Right renal cortex interstitium (tissue), 3 donors: ENCODE measurements around the gene METTL1. TPM values are rescaled to one million over a fixed set of nuclear protein-coding genes. Genes with fewer than 3 reads are reported as not detected.
A peak's percentile ranks its signal among the peaks of the same experiment; 100 is the strongest.

Source experiments
- DNase-seq, 3 donors: peaks; one replicate each; pipeline ENCODE4 v3.0.0-alpha.2; 2013; ENCODE audit warnings: low read depth in 3 of 3, low spot score in 2 of 3
- polyA plus RNA-seq, 3 donors: library from polyadenylated mRNA; unstranded; fragments of 120-200 nt; gene quantifications; one replicate each; pipeline ENCODE4 v1.2.1, GENCODE V29; 2013; ENCODE audit not compliant: insufficient read length in 3 of 3

METTL1 gene
- polyA plus RNA-seq, 3 donors = 31.6 to 33.1 (median 33.0) TPM

DNA sequence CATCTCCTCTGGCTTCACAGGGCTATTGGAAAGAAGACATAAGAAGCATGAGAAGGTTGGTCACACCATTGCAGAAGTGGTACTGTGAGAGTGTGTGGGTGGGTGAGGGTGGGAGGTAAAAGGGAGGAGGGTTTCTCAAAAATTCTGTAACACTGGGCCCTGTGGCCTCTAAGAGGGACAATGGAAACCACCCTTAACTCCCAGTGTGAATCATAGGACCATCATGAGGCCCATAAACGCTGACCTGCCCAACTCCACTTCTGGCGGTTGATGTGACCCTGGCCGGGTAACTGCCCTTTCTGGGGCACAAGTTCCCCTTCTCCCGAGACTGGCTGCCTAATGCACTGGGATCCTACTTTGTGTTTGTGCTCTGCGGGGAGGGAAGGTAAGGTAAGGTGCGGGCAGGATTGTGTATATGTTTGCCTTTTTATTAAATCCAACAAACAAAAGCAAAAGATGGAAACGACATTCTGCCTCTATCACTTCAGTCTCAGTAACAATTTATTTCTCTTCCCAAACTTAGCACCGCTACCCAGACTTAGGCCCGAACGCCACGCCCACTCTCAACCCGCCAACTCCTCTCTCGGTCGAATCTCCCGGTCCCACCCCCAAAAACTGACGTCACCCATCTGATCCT, 551 bp downstream of the METTL1 start:
- peak; percentile 87 to 91 (median 89) for DNase-seq

DNA sequence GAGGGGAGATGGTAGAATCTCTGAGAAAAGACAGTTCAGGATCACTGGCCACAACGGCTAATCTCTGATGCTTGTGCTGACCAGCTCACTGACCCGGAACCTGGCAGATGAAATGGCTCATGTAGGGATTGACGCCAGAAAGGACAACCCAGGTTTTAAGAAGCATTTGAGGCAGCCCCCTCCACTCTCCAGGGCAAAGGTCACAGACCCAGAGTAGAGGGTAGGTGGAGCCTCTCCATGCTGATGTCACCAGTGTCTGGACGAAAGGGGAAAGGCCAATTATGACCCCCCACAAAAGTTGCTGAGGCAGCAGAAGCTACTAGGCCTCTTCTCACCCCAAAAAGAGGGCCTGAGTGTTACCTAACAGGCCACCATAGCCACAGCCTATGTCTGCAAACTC, 1.2 kb downstream of the METTL1 start:
- no peak for DNase-seq

DNA sequence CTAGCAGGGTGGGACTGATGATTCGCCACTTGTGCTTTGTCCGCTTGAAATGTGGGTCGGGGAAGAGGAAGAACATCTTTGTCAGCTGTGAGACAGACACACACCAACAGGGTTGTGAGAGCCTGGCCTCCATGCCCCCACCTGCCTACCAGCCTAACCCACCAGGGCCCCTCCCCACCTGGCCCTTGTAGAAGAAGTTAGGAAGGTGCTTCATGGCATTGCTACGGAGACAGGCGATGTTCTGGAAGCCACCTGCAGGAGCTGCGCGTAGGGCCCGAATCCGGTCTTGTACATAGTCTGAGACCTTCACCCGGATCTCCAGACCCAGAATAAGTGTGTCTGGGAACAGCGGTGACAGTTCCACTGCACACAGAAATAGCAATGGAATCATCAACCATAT, 2.3 kb downstream of the METTL1 start:
- no peak for DNase-seq

GRCh38 chr12:57767876-57768275, 4.0 kb downstream of the METTL1 start:
- DNase-seq = no peak

DNA sequence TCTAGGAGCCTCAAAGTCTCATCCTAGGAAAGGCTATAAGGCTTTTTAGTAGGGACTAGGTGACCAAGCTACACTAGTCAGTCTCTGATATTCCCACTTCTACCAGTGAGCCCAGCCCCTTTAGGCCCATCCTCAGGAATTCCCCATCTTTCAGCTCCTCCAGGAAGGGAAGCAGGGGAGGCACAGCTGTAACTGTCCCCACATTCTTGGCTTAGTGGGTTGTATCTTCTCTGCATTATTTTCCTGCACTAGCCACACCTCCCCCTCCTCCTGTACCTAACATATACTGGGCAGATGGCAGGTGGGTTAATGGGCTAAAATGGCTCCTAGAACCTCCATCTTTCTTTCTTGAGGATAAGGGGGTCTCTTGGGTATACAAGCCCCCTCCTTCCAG, 4.6 kb downstream of the METTL1 start:
- DNase-seq = no peak

GRCh38 chr12:57766464-57767304, 5.2 kb downstream of the METTL1 start, which contains the start of gene CYP27B1:
Gene CYP27B1, minus strand, starts transcription at chr12:57767078. Its CDS starts 37 bp downstream, at chr12:57767041.
- DNase-seq = no peak

DNA sequence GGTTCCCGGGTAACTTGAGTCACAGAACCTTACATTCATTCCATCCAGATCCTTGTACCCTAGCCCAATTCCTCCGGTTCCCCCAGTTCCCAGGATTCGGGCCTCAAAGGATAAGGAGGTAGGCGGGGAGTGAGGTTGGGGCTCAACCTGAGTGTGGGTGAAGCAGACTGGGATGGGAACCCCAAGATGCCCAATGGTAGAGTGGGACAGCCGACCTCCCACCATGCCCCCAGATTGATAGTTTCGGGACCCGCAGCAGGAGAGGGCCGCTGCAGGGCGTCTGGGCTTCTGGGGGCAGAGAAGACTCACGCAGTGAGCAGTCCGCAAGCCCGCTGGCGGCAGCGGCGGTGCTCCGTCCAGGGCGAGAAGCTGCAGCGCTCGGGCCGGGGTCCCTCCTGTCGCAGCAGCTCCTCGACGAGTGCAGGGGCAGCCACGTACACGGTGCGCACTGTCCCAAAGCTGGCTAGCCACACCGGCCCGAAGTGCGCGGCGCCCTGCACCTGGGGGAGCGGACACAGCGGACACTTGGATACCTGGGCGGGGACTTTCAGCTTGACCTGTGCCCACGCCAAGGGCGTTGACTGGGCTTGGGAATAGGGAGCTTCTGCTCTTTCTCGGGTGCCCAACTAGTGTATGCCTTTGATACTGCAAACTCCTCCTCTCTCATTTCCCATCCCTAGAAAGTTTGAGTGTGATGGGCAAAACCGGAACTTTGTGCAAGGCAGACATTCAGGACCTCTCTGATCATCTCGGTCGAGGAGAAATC, 6.0 kb downstream of the METTL1 start:
- no peak for DNase-seq

DNA sequence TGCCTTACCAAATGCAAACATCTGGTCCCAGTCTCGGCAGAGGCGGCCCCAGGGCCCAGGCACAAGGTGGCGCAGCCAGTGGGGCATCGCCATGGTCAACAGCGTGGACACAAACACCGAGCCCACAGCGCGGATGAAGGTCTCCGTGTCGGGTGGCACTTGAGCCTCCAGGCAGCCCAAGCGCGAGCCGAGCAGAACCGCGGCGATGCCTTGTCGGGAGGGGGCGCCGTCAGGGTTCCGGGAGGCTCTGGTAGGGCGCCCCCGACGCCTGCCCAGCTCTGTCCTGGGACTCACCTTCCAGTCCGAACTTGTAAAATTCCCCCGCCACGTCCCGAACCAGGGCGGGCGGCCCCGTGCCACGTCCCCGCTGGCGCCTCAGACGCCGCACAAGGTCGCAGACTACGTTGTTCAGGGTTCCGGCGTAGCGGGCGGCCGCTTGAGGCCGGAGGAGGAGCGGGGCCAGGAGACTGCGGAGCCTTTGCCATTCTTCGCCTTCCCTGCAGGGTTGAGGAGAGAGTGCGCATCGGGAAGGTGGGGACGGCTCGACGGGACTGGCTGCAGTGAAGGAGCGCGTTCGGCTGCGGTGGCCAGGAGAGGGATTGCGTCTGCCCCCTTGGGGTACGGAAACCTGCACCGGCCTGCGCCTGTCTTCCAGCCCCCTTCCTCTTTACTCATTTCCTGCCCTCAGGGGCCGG, 6.8 kb downstream of the METTL1 start:
- no peak for DNase-seq

GRCh38 chr12:57764662-57765002, 7.3 kb downstream of the METTL1 start:
- no peak for DNase-seq

GRCh38 chr12:57763881-57764661, 7.8 kb downstream of the METTL1 start:
- no peak for DNase-seq

DNA sequence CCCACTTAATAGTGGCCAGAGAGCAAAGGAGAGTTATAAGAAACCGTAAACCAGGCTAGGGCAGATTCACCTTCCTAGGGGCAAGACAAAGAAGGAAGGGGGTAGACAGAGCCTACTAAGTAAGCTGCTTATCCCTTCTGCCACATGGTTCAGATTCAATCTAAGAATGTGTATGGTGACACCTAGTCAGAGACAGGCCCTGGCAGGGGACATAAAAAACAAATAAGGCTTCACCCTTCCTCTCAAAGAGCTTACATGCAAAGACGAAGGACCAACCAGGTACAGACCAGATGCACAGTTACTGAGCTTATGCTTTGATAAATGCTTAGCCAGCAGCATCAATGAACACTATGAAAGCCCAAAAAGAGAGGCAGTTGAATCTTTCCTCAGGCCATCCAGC, 9.4 kb downstream of the METTL1 start:
- DNase-seq = no peak

- DNase-seq = no peak
These were observed 10.4 kb downstream of the METTL1 start for GRCh38 chr12:57761391-57761998.

GRCh38 chr12:57760347-57760982, 11.4 kb downstream of the METTL1 start:
- DNase-seq = no peak

- no peak for DNase-seq
These were observed 12.4 kb downstream of the METTL1 start for GRCh38 chr12:57759360-57759980.

DNA sequence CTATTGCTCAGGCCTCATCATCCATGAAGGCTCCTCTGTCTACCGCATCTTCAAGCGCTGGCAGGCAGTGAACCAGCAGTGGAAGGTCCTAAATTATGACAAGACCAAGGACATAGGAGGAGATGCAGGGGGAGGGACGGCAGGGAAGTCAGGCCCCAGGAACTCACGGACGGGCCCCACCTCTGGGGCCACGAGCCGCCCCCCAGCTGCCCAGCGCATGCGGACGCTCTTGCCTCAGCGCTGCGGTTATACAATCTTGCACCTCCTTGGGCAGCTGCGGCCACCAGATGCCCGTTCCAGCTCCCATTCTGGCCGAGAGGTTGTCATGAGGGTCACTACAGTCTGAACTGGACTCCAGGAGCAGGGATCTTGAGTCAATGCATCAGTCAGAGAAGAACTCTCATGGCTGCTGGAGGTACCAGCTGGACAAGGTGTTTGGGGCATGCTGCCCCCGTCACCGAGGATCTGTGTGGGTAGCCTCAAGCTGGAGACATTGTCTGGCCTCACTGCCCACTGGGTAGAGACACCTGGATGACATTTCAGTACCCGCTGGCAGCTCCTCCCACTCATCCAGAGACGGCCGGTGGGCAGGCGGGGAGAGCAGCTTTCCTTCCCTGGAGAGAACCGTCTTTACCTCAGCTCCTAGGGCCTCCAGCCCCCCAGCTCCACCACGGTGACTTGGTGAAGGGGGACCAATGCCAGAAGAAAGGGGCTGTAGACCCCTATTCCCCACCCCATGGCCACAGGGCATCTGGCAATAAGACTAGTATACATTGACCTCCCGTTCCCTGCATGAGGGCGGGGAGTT, 13.1 kb downstream of the METTL1 start:
- DNase-seq = no peak

- DNase-seq = no peak
These were observed 14.1 kb downstream of the METTL1 start for GRCh38 chr12:57757771-57758170.

DNA sequence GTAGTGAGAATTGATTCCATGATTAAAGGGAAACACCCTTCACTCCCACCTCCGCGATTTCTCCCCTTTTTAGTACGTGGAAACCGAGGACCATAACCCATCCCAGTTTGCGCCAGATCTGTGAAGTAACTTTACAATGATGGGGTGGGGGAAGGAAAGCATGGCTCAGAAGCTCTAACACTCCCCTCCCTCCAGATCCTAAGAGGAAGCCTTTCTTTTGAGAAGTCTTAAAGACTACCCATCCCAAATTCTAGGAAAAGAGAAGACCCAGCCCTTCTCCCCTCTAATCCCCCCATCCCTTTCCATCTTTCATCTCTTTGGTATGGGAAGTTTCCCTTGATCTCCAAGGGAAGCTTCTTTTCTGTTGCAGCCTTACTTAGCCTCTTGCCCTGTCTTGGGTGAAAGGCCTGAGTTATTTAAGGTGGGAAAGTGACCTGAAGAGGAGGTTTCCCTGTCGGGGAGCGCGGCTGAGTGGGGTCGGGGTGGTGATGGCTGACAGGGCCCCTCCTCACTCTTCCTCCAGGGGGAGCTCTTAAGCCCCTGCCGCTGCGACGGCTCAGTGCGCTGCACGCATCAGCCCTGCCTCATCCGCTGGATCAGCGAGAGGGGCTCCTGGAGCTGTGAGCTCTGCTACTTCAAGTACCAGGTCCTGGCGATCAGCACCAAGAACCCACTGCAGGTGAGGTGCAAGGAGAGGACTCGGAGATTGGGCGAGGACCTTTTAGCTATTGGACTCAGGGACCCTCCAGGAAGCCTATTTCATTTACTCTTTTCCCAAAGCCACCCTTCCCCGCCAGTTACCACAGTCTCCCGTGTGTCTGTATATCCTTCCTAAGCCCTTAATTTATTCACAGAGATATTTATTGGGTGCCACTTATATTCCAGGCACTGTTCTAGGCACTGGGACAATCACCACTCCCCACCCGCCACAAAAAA, 15.2 kb downstream of the METTL1 start:
- DNase-seq = no peak
